HG02870 (cell line): Measurements from ENCODE around the gene FARP1.

Source experiments
- ATAC-seq: cut with Tn5 transposase; IDR thresholded peaks from one replicate; pipeline ENCODE4 v1.9.1; 2021; ENCODE audit warnings: mild to moderate bottlenecking, moderate library complexity; ENCODE audit not compliant: unreplicated experiment

Gene FARP1

DNA sequence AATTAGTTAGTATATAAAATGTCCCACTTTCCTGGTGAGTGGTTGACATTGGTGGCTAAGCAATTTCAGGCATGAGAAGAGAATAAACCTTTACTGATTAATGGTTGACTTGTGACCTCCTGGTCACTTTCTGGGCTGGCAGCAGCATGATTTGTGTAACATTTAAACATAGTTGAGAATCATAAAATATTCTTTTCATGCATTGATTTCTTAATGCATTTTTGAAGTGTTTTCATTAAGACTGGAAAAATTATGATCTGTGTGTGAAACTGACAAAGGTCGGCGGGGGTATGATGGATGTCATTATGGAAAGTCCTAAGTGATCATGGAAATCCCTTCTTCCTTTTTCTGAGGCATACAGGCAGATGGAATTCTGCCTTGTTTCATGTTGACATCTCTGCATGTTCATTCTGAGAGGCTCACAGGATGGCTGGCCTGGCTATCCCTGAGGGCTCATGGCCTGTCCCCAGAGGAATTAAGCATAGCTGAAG is 132.8 kb downstream of the FARP1 start:
- ATAC-seq, result no peak

- ATAC-seq, result no peak
Observed at GRCh38 chr13:98276486-98276885, 133.6 kb downstream of the FARP1 start.

DNA sequence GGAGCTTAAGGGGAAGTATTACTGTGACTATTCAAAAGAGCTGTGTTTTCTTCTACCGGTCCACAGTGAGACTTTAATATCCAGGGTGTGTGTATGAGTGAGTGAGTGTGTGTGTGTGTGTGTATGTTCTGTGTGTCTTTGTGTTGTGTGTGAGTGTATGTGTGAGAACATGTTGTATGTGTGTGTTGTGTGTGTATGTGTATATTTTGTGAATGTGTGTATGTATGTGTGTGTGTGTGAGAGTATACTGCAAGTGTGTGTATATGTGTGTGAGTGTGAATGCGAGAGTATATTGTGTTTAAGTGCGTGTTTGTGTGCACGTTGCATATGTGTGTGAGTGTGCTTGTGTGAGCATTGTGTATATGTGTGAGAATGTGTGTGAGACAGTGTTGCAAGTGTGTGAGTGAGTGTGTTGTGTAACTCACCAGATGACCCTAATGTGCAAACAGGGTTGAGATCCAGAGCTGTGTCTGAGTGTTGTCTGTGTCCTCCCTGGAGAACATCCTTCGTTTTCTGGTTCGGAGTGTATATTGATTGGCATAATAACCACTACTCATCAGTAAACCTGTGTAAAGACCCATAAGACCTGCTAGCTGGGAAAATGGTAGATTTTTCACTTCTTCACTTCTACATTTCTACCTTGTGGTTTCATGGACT is 135.3 kb downstream of the FARP1 start:
- ATAC-seq, result no peak

- ATAC-seq, result no peak
Observed at GRCh38 chr13:98279473-98280175, 136.7 kb downstream of the FARP1 start.

GRCh38 chr13:98280176-98280510 is 137.2 kb downstream of the FARP1 start:
- ATAC-seq, result no peak

DNA sequence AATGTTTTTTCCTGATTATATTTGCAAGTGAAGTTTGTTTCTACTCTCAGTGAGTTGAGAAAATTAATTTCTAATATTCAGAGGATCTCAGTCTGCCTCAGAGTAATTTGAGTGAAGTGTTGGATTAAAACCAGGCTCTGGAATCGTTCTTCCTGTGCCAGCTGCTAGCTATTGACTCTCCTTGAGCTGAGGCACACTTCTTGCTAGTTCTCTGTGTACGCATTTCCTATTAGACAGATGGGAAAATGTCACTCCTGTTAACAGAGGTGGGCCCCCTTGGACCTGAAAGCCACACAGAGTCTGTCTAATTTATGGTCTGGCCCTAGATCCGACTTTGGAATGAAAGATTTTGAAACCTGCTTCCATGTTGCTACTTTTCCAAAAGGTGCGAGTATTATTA is 141.8 kb downstream of the FARP1 start:
- no peak for ATAC-seq

DNA sequence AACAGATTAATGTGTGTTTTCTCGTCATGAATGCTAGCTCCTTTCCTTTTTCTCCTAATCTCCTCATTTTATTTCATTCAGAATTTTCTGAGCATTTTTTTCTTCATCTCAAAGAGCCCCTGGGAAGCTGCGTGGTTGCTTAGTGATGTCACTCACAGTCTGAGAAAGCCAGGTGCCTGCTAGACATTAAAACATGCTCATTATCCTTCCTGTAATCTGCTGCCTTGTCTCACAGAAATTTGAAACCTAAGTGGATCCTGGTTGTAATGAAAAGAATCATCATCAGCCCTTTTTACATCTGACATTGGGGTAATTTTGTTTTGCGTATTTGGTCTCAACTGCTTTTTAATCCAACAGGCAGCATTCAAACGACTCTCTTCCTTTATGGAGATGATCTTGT is 142.4 kb downstream of the FARP1 start:
- no peak for ATAC-seq

- ATAC-seq, result no peak
Observed at GRCh38 chr13:98285852-98286594, 143.1 kb downstream of the FARP1 start.

DNA sequence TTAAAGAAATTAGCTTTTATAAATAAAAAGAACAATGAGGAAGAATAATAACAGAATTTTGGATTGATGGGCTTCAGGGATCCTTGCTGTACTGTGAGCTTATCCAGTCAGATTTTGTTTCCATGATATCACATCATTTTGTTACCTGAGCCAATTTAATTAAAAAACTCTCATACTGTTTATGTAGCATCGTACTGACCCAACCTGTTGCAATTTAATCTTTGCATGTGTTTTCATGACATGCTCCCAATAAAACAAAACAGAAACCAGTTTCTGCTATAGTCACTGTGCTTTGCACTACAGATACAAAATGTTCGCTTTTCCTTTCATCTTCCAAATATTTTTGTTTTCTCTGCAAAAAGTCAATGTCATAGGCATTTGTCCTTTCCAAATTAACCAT is 143.9 kb downstream of the FARP1 start:
- no peak for ATAC-seq

- no peak for ATAC-seq
Observed at GRCh38 chr13:98288211-98288610, 145.3 kb downstream of the FARP1 start.

DNA sequence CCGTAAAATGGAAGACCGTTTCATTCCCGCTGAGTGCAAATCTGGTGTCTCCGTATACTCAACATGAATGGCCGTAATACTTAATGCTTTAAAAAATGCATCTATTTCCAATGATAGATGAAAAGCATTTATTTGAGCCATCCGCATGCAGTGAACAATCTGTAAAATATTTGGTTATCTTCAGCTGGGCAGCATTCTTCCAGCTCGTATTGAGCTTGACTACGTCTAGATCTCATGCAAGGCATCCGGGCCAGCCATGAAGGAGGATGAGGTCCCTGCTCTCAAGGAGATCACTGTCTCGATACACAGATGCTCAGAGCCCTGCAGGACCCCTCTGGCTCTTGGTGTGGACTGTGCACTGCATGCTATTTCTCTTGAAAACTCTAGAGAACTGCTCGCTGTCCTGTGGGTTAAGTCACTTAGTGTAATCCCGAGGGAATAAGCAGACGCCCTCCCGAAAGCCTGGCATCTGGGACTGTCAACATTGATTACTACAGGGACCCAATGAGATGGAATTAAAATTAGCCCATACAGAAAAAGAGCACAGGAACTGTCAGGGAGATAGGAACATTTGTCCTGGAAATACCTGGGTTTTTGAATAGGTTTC is 146.5 kb downstream of the FARP1 start:
- no peak for ATAC-seq

DNA sequence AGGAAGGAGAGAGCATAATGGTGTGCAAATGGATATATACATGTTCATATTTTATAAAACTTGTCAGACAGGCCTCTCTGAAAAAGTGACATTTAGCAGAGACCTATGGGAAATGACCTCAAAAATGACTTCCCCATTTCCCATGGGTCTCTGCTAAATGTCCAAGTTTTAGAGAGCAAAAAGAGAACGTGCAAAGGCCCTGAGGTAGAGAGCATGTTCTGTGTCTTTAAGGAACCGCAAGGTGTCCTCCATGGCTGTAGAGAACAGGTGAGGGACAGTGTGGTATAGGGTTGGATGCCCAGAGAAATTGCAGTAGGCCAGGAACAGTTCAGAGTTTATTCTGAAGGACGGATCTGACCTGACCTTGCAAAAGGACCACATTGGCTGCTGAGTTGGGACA is 147.4 kb downstream of the FARP1 start:
- no peak for ATAC-seq

- ATAC-seq, result no peak
Observed at GRCh38 chr13:98291658-98292057, 148.8 kb downstream of the FARP1 start.

DNA sequence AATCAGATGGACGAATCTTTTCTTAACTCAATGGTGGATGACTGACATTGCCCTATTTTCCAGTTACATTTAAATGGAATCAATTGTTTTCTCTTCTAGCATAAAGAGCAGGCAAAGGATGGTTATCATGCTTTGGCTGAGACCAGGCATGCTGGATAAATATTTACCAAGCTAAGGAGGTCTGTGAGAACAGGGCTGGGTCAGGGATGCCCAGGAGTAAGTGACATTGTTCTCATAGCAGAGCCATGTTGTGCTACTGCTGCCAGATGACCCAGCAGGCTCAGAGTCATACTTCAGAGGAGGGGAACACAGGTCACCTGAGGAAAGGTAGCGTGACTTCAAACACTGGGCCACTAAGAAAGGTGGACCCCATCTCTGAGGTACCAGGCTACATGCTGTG is 150.2 kb downstream of the FARP1 start:
- ATAC-seq, result no peak

DNA sequence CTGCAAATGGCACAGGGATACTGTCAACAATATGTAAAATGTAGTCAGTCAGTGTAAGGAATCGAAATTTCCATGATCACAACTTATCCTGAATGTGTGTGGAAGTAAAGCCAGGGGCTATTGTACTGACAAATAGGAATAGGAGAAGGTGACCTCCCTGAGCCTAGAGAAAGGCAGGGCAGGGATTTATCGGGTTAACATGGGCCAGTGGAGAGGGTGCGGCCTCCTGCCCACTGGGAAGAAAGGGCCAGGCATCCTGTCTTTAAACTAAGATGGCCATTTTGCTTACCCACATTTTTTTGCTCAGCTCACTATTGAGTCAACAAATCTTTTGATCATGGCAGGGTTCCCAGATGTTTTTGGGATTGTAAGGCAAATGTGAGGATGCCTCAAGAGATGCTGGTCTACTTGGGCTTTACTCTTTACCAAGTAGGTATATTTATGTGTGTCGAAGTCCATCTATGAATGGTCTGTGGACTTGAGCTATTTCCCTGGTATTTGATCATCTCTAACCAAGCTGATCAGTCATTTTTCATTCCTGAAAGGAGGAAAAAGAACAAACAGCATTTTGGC is 150.8 kb downstream of the FARP1 start:
- ATAC-seq, result no peak

- no peak for ATAC-seq
Observed at GRCh38 chr13:98295371-98295770, 152.5 kb downstream of the FARP1 start.

GRCh38 chr13:98297051-98297450 is 154.2 kb downstream of the FARP1 start:
- ATAC-seq, result no peak

- no peak for ATAC-seq
Observed at GRCh38 chr13:98297745-98298144, 154.9 kb downstream of the FARP1 start.

DNA sequence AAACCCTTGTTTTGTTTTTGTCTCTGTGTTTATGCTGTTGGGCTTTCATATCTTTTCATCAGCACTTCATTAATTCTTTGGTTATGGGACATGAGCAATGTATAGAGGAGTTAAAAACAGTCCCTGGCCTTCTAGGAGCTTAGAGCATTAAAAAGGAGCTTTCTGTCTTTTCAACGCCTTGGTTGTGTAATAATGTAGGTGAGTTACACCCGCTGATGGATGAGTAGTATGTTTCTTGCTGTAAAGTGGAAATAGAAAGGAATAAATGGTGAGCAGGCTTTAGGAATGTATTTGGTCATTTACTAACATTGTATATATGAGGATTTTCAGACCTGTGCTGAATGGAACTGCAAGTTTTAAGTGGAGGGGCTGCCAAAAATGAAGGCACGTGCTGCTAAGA is 155.7 kb downstream of the FARP1 start:
- no peak for ATAC-seq

DNA sequence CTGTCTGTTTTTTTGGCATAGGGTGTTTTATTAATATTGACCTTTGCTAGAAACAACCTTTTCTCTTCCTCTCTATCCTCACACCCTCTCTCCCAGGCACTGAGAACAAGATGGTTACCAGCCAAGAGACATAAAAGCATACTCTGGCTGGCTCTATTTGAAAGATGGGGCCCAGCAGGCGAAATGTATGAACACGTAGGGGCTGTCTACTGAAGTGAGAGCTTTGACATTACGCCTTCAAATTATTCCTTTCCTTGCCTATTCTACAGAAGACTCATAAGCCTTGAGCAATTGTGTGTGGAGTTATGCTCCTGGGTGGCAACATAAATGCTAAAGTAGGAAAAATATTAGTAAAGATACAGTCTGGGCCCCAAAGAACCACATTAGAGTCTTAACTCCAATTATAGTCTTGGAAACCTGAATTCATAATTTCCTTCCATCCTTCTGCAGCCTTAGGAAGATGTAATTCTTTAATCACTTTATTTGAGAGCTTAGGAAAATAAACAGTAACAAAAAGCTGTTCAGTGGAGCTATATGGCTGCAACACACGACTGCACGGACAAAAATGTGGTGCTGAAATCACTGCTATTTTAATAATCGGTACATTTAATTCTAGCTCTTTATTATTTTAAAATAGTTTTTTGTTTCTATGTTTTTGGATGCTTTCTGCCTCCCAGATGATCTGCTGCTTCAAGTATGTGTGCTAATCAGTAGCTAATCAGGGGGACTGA is 156.5 kb downstream of the FARP1 start:
- no peak for ATAC-seq

GRCh38 chr13:98299966-98300350 is 157.1 kb downstream of the FARP1 start:
- ATAC-seq, result no peak
